ENCODE data around the gene ADAMTS12. TPM values are rescaled to one million over a fixed set of nuclear protein-coding genes. Genes with fewer than 3 reads are reported as not detected.

Gene ADAMTS12
- total RNA-seq, 1 experiment from 2014 or later: 0.15 TPM

- Histone ChIP-seq H3K4me1 (ENCODE audit: control insufficient read depth, insufficient read depth, low read length) (no peaks in the 10 kb centered on the region), H3K27ac (ENCODE audit: low read length) (no peak overlapping the region), H3K9me3 (ENCODE audit: control insufficient read depth, insufficient read depth, low read depth, low read length) (no peaks in the 10 kb centered on the region), H3K4me3 (ENCODE audit: low read depth in 2 of 2, low read length in 2 of 2) (no peak overlapping the region), H3K36me3 (ENCODE audit: control insufficient read depth, insufficient read depth, low read length) (no peaks in the 10 kb centered on the region), H3K27me3 (ENCODE audit: control insufficient read depth, insufficient read depth, low read length) (no peaks in the 10 kb centered on the region)
- ChIA-PET CTCF (no interaction called here), POLR2A (no interaction called here)
- ATAC-seq (no peak), DNase-seq (ENCODE audit: low read depth, low spot score) (no peak)
- intact Hi-C loops (cut with micrococcal nuclease; ENCODE audit: unreplicated experiment) (no loop called here), in situ Hi-C loops (cut with HindIII; ENCODE audit: low pct_unique_long_range_greater_than_20kb, low sequenced_read_pairs) (no loop called here)
- TF ChIP-seq, protein P1, sequence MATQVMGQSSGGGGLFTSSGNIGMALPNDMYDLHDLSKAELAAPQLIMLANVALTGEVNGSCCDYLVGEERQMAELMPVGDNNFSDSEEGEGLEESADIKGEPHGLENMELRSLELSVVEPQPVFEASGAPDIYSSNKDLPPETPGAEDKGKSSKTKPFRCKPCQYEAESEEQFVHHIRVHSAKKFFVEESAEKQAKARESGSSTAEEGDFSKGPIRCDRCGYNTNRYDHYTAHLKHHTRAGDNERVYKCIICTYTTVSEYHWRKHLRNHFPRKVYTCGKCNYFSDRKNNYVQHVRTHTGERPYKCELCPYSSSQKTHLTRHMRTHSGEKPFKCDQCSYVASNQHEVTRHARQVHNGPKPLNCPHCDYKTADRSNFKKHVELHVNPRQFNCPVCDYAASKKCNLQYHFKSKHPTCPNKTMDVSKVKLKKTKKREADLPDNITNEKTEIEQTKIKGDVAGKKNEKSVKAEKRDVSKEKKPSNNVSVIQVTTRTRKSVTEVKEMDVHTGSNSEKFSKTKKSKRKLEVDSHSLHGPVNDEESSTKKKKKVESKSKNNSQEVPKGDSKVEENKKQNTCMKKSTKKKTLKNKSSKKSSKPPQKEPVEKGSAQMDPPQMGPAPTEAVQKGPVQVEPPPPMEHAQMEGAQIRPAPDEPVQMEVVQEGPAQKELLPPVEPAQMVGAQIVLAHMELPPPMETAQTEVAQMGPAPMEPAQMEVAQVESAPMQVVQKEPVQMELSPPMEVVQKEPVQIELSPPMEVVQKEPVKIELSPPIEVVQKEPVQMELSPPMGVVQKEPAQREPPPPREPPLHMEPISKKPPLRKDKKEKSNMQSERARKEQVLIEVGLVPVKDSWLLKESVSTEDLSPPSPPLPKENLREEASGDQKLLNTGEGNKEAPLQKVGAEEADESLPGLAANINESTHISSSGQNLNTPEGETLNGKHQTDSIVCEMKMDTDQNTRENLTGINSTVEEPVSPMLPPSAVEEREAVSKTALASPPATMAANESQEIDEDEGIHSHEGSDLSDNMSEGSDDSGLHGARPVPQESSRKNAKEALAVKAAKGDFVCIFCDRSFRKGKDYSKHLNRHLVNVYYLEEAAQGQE (IDR thresholded peaks at IDR 0.05; ENCODE audit: insufficient read depth in 1 of 2, low read depth in 2 of 2, low read length in 1 of 2): no peak
- TF ChIP-seq SIN3A (IDR thresholded peaks at IDR 0.05; ENCODE audit: borderline replicate concordance, insufficient read depth, low read depth, low read length) (no peak), CTCF (IDR thresholded peaks at IDR 0.05) (no peak)
- BruUV-seq (replicated peaks): no TSS peak
Measured at GRCh38 chr5:33742181-33742580, 149.6 kb downstream of the ADAMTS12 start.

- DNase-seq (ENCODE audit: low read depth, low spot score): no peak
- intact Hi-C loops (cut with micrococcal nuclease; ENCODE audit: unreplicated experiment) (no loop called here), in situ Hi-C loops (cut with HindIII; ENCODE audit: low pct_unique_long_range_greater_than_20kb, low sequenced_read_pairs) (no loop called here)
- H3K27ac ChIP-seq (ENCODE audit: low read length): no peak overlapping the region
- no peaks in the 10 kb centered on the region for H3K9me3 ChIP-seq (ENCODE audit: control insufficient read depth, insufficient read depth, low read depth, low read length)
- H3K4me1 ChIP-seq (ENCODE audit: control insufficient read depth, insufficient read depth, low read length): no peaks in the 10 kb centered on the region
- BruUV-seq (replicated peaks): no TSS peak
- 0 out of 2 replicates have a peak, but pooled peaks cover 3% of the 10 kb centered on the region for H3K27me3 ChIP-seq (ENCODE audit: control insufficient read depth, insufficient read depth, low read length)
- ChIA-PET POLR2A (no interaction called here), CTCF (no interaction called here)
- no peak for ATAC-seq
- no peaks in the 10 kb centered on the region for H3K36me3 ChIP-seq (ENCODE audit: control insufficient read depth, insufficient read depth, low read length)
- H3K4me3 ChIP-seq (ENCODE audit: low read depth in 2 of 2, low read length in 2 of 2): no peak overlapping the region
- TF ChIP-seq, protein P1 (IDR thresholded peaks at IDR 0.05; ENCODE audit: insufficient read depth in 1 of 2, low read depth in 2 of 2, low read length in 1 of 2): no peak
- no peak for TF ChIP-seq SIN3A (IDR thresholded peaks at IDR 0.05; ENCODE audit: borderline replicate concordance, insufficient read depth, low read depth, low read length)
- TF ChIP-seq POLR2AphosphoS5 (IDR thresholded peaks at IDR 0.05; ENCODE audit: low read depth, low read length): no peak
- no peak for TF ChIP-seq TCF7L2 (IDR thresholded peaks at IDR 0.05; ENCODE audit: low read depth, low read length)
- no peak for TF ChIP-seq CTCF (IDR thresholded peaks at IDR 0.05)
Measured at GRCh38 chr5:33738967-33739366, 152.8 kb downstream of the ADAMTS12 start.
